NT2/D1 (cell line): Measurements from ENCODE around the gene GOLGA8M.
"Not testable (repeated sequence)": the region's sequence is repeated elsewhere in the genome, so short reads cannot be mapped to it uniquely, and the experiment has no call there.

Source experiments
- SUZ12 ChIP-seq: IDR thresholded peaks from 2 replicates; pipeline ENCODE4 v1.6.1; 2011; ENCODE audit not compliant: insufficient read length, insufficient read depth; ENCODE audit errors: extremely low read depth
- YY1 ChIP-seq: IDR thresholded peaks from 2 replicates; pipeline ENCODE4 v1.6.1; 2011; ENCODE audit not compliant: insufficient read length, insufficient read depth

DNA sequence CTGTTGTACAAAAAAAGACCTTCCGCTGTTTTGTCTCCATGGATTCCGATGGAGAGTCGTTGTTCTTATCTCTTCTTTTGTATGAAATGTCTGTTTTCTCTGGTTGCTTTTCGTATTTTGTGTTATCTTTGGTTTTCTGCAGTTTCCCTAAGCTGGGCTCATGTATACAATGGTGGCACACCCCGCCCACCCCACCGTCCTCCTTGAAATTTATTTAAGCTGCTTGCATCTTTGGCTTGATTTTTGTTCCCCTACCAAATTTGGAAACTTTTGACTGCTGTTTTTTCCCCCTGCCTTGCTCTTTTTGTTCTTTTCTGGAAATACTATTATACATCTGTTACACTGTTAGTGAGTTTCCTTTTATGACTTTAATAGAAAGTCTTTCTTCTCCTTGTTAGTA lies 47.6 kb downstream of the GOLGA8M start:
- not testable (repeated sequence) for TF ChIP-seq SUZ12, YY1
